Measurements from ENCODE around the gene ERCC2. TPM values are rescaled to one million over a fixed set of nuclear protein-coding genes. Genes with fewer than 3 reads are reported as not detected.

The ERCC2 gene
- total and polyA plus RNA-seq, 4 donors: 3.3 to 8.7 (median 8.2) TPM

- peaks cover 4 to 26% (median 15%) of the 10 kb centered on the region in 4 donors for H3K4me1 ChIP-seq (ENCODE audit: control insufficient read depth in 4 of 4, insufficient read depth in 4 of 4, low read length in 3 of 4)
- no peaks in the 10 kb centered on the region for H3K27me3 ChIP-seq (ENCODE audit: control insufficient read depth in 4 of 4, insufficient read depth in 4 of 4, low read length in 3 of 4)
- no peak overlapping the region for H3K27ac ChIP-seq (ENCODE audit: low read depth in 1 of 2, low read length in 2 of 2)
- H3K9me3 ChIP-seq (ENCODE audit: control insufficient read depth in 4 of 4, low read length in 3 of 4): no peaks in the 10 kb centered on the region
- DNase-seq (ENCODE audit: low spot score): no peak
- peaks cover 2 to 15% (median 11%) of the 10 kb centered on the region in 4 donors for H3K36me3 ChIP-seq (ENCODE audit: control insufficient read depth in 4 of 4, insufficient read depth in 3 of 4, low read depth in 1 of 4, low read length in 3 of 4)
- TF ChIP-seq, protein P1, sequence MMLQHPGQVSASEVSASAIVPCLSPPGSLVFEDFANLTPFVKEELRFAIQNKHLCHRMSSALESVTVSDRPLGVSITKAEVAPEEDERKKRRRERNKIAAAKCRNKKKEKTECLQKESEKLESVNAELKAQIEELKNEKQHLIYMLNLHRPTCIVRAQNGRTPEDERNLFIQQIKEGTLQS (IDR thresholded peaks at IDR 0.05): no peak
- no peak for TF ChIP-seq HNF4G (IDR thresholded peaks at IDR 0.05)
- TF ChIP-seq, protein P2, sequence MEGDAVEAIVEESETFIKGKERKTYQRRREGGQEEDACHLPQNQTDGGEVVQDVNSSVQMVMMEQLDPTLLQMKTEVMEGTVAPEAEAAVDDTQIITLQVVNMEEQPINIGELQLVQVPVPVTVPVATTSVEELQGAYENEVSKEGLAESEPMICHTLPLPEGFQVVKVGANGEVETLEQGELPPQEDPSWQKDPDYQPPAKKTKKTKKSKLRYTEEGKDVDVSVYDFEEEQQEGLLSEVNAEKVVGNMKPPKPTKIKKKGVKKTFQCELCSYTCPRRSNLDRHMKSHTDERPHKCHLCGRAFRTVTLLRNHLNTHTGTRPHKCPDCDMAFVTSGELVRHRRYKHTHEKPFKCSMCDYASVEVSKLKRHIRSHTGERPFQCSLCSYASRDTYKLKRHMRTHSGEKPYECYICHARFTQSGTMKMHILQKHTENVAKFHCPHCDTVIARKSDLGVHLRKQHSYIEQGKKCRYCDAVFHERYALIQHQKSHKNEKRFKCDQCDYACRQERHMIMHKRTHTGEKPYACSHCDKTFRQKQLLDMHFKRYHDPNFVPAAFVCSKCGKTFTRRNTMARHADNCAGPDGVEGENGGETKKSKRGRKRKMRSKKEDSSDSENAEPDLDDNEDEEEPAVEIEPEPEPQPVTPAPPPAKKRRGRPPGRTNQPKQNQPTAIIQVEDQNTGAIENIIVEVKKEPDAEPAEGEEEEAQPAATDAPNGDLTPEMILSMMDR (IDR thresholded peaks at IDR 0.05; ENCODE audit: low read depth, low read length, missing input control): no peak
- no peak for TF ChIP-seq RAD21 (IDR thresholded peaks at IDR 0.05)
- no peak for TF ChIP-seq EGR1 (IDR thresholded peaks at IDR 0.05; ENCODE audit: low read depth in 2 of 2)
- no peak for TF ChIP-seq NR2F2 (IDR thresholded peaks at IDR 0.05)
- no peak for TF ChIP-seq ZBTB33 (IDR thresholded peaks at IDR 0.05)
- no peak for TF ChIP-seq REST (IDR thresholded peaks at IDR 0.05)
- TF ChIP-seq SP1 (IDR thresholded peaks at IDR 0.05): no peak
- no peak for TF ChIP-seq GABPA (IDR thresholded peaks at IDR 0.05 in 1 of 2, conservative IDR thresholded peaks at IDR 0.05 in 1 of 2)
- TF ChIP-seq FOXA1 (IDR thresholded peaks at IDR 0.05): no peak
- TF ChIP-seq RXRA (IDR thresholded peaks at IDR 0.05): no peak
- no peak for TF ChIP-seq TAF1 (conservative IDR thresholded peaks at IDR 0.05)
- TF ChIP-seq HNF4A (conservative IDR thresholded peaks at IDR 0.05): no peak
- no peak for TF ChIP-seq JUND (IDR thresholded peaks at IDR 0.05)
- TF ChIP-seq MAX (IDR thresholded peaks at IDR 0.05): no peak
- no peak for TF ChIP-seq YY1 (IDR thresholded peaks at IDR 0.05)
- WGBS: 76% methylated on average over 4 of the region's 4 CpGs
- H3K4me3 ChIP-seq (ENCODE audit: low read depth in 1 of 3, low read length in 3 of 3): no peak overlapping the region
- no peak overlapping the region for H3K9ac ChIP-seq (ENCODE audit: low read depth in 1 of 2, low read length in 2 of 2)
These were observed 39.2 kb upstream of the ERCC2 start for GRCh38 chr19:45409557-45409920.

Measured in liver (tissue), 9 donors.